Right lobe of liver (tissue), 6 donors: ENCODE measurements around the gene TRNT1. TPM values are rescaled to one million over a fixed set of nuclear protein-coding genes. Genes with fewer than 3 reads are reported as not detected.

Experiments
- ATAC-seq, 4 donors: fragments of 200-7000 bp; cut with Tn5 transposase; one replicate each; pipeline ENCODE4 v1.9.1; 2020; ENCODE audit warnings: mild to moderate bottlenecking in 4 of 4, moderate library complexity in 4 of 4
- DNase-seq, 3 donors: peaks; one replicate each; pipeline ENCODE4 v3.0.0-alpha.2; 2020
- H3K27ac ChIP-seq, 3 donors: fragments of 200-600 bp; one replicate each; pipeline ENCODE4 v1.8.0; 2022
- H3K27me3 ChIP-seq, 2 donors: fragments of 200-600 bp; one replicate each; pipeline ENCODE4 v1.8.0; 2022
- H3K36me3 ChIP-seq, 4 donors: fragments of 200-600 bp; sonication (generic) in 1 of 4; one replicate each; pipeline versions ENCODE4 v1.5.1 to v1.8.0; 2017 to 2022; ENCODE audit warnings: control low read depth in 1 of 4
- H3K4me1 ChIP-seq, 4 donors: fragments of 200-600 bp; sonication (generic) in 1 of 4; one replicate each; pipeline versions ENCODE4 v1.5.1 to v1.8.0; 2017 to 2022; ENCODE audit warnings: control low read depth in 1 of 4
- H3K4me3 ChIP-seq, 3 donors: fragments of 200-600 bp; one replicate each; pipeline ENCODE4 v1.8.0; 2022
- H3K9me3 ChIP-seq, 4 donors: fragments of 200-600 bp; sonication (generic) in 1 of 4; one replicate each; pipeline versions ENCODE4 v1.5.1 to v1.8.0; 2017 to 2022; ENCODE audit warnings: control low read depth in 1 of 4
- POLR2A ChIP-seq: fragments of 450-650 bp; IDR thresholded peaks from one replicate; pipeline ENCODE4 v1.6.1; 2017; ENCODE audit warnings: antibody characterized with exemption, mild to moderate bottlenecking
- WGBS: methylation state at CpG from one replicate; pipeline ENCODE4 v1.1.6; 2018; ENCODE audit warnings: low coverage, low lambda C conversion rate; ENCODE audit not compliant: insufficient coverage; ENCODE audit errors: missing lambda C conversion rate; 5-methylcytosine and 5-hydroxymethylcytosine counted together
- intact Hi-C, 2 donors: fragments of 100-400 bp; cut with DNase I; formaldehyde crosslinking; loops; one replicate each; pipeline versions ENCODE4 v1.11.2 to v1.14.1; 2022
- total RNA-seq, 6 experiments: library from RNA; depleted of rRNA in 2 of 6; stranded (reverse); fragments of >200 nt in 2 of 6; fragmentation: NEBNext Ultra II Directional in 3 of 6; extraction: Animal tissue kit (Norgen Biotek cat#: 25700) in 3 of 6; gene quantifications; one replicate each; pipeline versions ENCODE4 v1.1.0 to v1.2.4, GENCODE V29; 2016 to 2023
- TF ChIP-seq, protein P1 (sequence below), 4 donors: fragments of 200-600 bp in 3 of 4; fragments of 450-650 bp in 1 of 4; IDR thresholded peaks; one replicate each; pipeline versions ENCODE4 v1.5.1 to v1.8.0; 2016 to 2022; ENCODE audit warnings: antibody characterized with exemption in 4 of 4, mild to moderate bottlenecking in 2 of 4
- donor health status: DM: no; HTN: yes; CAD: no.
- donor health status: DM: no; HTN: no; CAD: no.
- donor health status: DM: no; HTN: no; CAD: no.
- donor health status: DM: no; HTN: yes; CAD: no.
- donor health status: DM: no; HTN: yes; CAD: no.

The TRNT1 gene
- total RNA-seq, 6 experiments from 2014 or later, result 7.4 to 11.8 (median 9.1) TPM

DNA sequence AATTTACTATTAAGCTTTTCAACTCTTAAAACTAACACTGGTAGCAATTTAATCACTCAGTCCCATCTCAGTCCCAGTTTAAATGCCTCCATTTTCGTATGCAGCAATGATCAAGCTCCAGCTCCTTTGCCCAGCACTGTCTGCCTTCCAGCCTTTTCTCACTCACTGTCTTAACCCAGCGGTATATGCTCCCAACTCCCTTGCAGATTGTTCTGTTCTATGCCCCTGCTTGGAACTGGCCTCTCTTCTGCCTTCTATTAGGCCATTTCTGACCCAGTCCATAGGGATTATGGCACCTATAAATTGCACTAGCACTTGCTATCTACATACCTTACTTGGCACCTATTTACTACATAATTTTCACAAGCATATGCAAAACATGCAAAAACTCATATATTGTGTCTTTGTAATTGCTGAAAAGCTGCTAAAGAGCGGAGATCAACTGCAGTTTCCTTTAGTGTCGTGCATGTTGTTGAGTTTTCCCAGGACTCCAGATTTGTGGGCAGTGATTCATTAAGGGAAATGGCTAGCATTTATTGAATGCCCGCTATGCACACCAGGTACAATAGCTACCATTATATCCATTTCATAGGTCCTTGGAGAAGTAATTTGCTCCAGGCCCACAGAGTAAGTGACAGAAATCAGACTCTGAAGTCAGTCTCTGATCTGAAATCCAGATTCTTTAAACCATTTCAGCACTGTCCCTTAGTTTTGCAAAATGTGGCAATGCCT is 28.3 kb downstream of the TRNT1 start:
- intact Hi-C loops, result no loop called here
- no peak overlapping the region for H3K27ac ChIP-seq
- peaks cover 5 to 81% (median 25%) of the 10 kb centered on the region in 4 donors for H3K36me3 ChIP-seq
- ATAC-seq, result no peak
- DNase-seq, result no peak
- H3K27me3 ChIP-seq, result no peaks in the 10 kb centered on the region
- H3K4me3 ChIP-seq, result no peak overlapping the region
- no peaks in the 10 kb centered on the region for H3K9me3 ChIP-seq
- 96% methylated on average over 5 of the region's 5 CpGs for WGBS
- H3K4me1 ChIP-seq, result no peaks in the 10 kb centered on the region
- TF ChIP-seq POLR2A, result no peak
- TF ChIP-seq, protein P1, sequence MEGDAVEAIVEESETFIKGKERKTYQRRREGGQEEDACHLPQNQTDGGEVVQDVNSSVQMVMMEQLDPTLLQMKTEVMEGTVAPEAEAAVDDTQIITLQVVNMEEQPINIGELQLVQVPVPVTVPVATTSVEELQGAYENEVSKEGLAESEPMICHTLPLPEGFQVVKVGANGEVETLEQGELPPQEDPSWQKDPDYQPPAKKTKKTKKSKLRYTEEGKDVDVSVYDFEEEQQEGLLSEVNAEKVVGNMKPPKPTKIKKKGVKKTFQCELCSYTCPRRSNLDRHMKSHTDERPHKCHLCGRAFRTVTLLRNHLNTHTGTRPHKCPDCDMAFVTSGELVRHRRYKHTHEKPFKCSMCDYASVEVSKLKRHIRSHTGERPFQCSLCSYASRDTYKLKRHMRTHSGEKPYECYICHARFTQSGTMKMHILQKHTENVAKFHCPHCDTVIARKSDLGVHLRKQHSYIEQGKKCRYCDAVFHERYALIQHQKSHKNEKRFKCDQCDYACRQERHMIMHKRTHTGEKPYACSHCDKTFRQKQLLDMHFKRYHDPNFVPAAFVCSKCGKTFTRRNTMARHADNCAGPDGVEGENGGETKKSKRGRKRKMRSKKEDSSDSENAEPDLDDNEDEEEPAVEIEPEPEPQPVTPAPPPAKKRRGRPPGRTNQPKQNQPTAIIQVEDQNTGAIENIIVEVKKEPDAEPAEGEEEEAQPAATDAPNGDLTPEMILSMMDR (IDR thresholded peaks at IDR 0.05), result no peak

DNA sequence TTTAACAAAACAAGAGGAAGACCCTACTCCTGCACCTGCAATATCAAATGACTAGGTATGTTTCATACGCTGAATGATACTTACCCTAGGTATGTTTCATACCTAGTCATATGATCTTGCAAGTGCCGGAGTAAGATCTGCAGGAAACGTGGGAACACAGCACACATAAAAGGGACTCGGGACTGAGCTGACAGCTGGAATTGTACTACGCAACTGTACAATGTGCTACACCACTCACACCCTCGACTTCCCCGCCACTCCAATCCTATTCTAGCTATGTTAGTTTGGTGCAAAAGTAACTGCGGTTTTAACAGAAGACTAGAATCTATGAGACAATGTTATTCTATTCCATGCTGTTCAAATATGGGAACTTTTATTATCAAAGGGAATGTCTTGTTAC is 30.7 kb downstream of the TRNT1 start:
- ATAC-seq (no peak), DNase-seq (no peak)
- 91% methylated on average over 6 of the region's 8 CpGs for WGBS
- intact Hi-C loops, result no loop called here
- H3K4me1 ChIP-seq, result no peaks in the 10 kb centered on the region
- no peaks in the 10 kb centered on the region for H3K9me3 ChIP-seq
- no peak overlapping the region for H3K27ac ChIP-seq
- no peak overlapping the region for H3K4me3 ChIP-seq
- no peaks in the 10 kb centered on the region for H3K27me3 ChIP-seq
- H3K36me3 ChIP-seq, result peaks cover 0 to 61% (median 16%) of the 10 kb centered on the region in 4 donors
- no peak for TF ChIP-seq POLR2A
- TF ChIP-seq, protein P1 (IDR thresholded peaks at IDR 0.05), result no peak

DNA sequence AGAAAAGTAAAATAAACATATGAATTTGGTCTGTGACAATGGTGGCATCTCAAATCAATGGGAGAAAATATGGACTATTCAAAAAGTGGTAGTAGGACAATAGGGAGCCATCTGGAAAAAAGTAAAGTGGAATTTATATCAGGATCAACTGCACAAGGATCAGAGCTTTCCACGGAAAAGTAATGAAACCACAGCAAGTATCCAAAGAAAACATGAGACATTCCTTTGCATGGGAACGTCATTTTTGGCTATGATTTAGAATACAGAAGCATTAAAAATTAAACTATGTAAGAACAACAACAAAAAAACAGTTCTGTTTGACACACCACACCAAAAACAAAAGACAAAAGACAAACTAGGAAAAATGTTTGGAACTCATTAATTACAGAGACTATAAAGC is 34.1 kb downstream of the TRNT1 start:
- ATAC-seq (no peak), DNase-seq (no peak)
- H3K27ac ChIP-seq, result no peak overlapping the region
- H3K36me3 ChIP-seq, result peaks cover 0 to 63% (median 10%) of the 10 kb centered on the region in 4 donors
- 58% methylated on average over 2 of the region's 2 CpGs for WGBS
- no peaks in the 10 kb centered on the region for H3K9me3 ChIP-seq
- intact Hi-C loops, result no loop called here
- TF ChIP-seq, protein P1 (IDR thresholded peaks at IDR 0.05), result no peak
- no peak for TF ChIP-seq POLR2A
- H3K4me1 ChIP-seq, result no peaks in the 10 kb centered on the region
- no peaks in the 10 kb centered on the region for H3K27me3 ChIP-seq
- no peak overlapping the region for H3K4me3 ChIP-seq

DNA sequence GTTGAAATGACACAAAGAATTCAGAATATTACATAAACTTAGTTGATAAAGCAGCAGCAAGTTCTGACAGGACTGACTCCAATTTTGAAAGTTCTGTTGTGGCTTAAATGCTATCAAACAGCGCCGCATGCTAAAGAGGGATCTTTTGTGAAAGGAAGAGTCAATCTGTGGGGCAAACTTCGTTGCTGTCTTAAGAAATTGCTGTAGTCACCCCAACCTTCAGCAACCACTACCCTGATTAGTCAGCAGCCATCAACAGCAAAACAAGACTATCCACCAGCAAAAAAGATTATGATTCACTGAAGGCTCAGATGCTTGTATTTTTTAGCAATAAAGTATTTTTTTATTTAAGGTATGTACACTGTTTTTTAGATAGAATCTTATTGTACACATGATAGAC is 38.5 kb downstream of the TRNT1 start:
- Histone ChIP-seq H3K36me3 (peaks cover 0 to 59% (median 22%) of the 10 kb centered on the region in 4 donors), H3K27me3 (no peaks in the 10 kb centered on the region), H3K9me3 (no peaks in the 10 kb centered on the region), H3K4me1 (no peaks in the 10 kb centered on the region), H3K4me3 (no peak overlapping the region), H3K27ac (no peak overlapping the region)
- no peak for ATAC-seq
- no peak for DNase-seq
- intact Hi-C loops, result no loop called here
- TF ChIP-seq, protein P1 (IDR thresholded peaks at IDR 0.05), result no peak
- no peak for TF ChIP-seq POLR2A
- WGBS, result 54% methylated on average over 3 of the region's 3 CpGs
